GM19395 (cell line): ENCODE data around the gene PCED1B.
"Not testable (repeated sequence)": the region's sequence is repeated elsewhere in the genome, so short reads cannot be mapped to it uniquely, and the experiment has no call there.

Source experiments
- ATAC-seq: cut with Tn5 transposase; IDR thresholded peaks from one replicate; pipeline ENCODE4 v1.9.1; 2021; ENCODE audit warnings: mild to moderate bottlenecking, moderate library complexity; ENCODE audit not compliant: unreplicated experiment

Gene PCED1B

GRCh38 chr12:47117305-47117704 lies 37.9 kb downstream of the PCED1B start:
- not testable (repeated sequence) for ATAC-seq

GRCh38 chr12:47120736-47121135 lies 41.3 kb downstream of the PCED1B start:
- ATAC-seq, result no peak

GRCh38 chr12:47121146-47121545 lies 41.7 kb downstream of the PCED1B start:
- ATAC-seq, result no peak

GRCh38 chr12:47122602-47123001 lies 43.2 kb downstream of the PCED1B start:
- ATAC-seq, result no peak

GRCh38 chr12:47123730-47124129 lies 44.3 kb downstream of the PCED1B start:
- no peak for ATAC-seq

GRCh38 chr12:47124451-47124850 lies 45.0 kb downstream of the PCED1B start:
- ATAC-seq, result no peak

GRCh38 chr12:47126246-47126645 lies 46.8 kb downstream of the PCED1B start:
- no peak for ATAC-seq

- ATAC-seq, result no peak
Measured at GRCh38 chr12:47131011-47131410, 51.6 kb downstream of the PCED1B start.

GRCh38 chr12:47134005-47134404 lies 54.6 kb downstream of the PCED1B start:
- no peak for ATAC-seq

GRCh38 chr12:47135578-47135977 lies 56.2 kb downstream of the PCED1B start:
- ATAC-seq, result no peak

- ATAC-seq, result no peak
Measured at GRCh38 chr12:47139000-47139681, 59.7 kb downstream of the PCED1B start.

- no peak for ATAC-seq
Measured at GRCh38 chr12:47141459-47141858, 62.0 kb downstream of the PCED1B start.

- no peak for ATAC-seq
Measured at GRCh38 chr12:47144769-47145168, 65.3 kb downstream of the PCED1B start.

GRCh38 chr12:47145188-47145587 lies 65.8 kb downstream of the PCED1B start:
- no peak for ATAC-seq

- no peak for ATAC-seq
Measured at GRCh38 chr12:47147739-47148138, 68.3 kb downstream of the PCED1B start.

GRCh38 chr12:47149146-47149545 lies 69.7 kb downstream of the PCED1B start:
- ATAC-seq, result no peak

- no peak for ATAC-seq
Measured at GRCh38 chr12:47152095-47152494, 72.7 kb downstream of the PCED1B start.

- no peak for ATAC-seq
Measured at GRCh38 chr12:47155457-47156166, 76.2 kb downstream of the PCED1B start.

GRCh38 chr12:47156167-47156736 lies 76.8 kb downstream of the PCED1B start:
- ATAC-seq, result no peak

GRCh38 chr12:47158792-47159191 lies 79.4 kb downstream of the PCED1B start:
- ATAC-seq, result no peak

- ATAC-seq, result no peak
Measured at GRCh38 chr12:47159348-47159747, 79.9 kb downstream of the PCED1B start.
